Right ventricle myocardium inferior (tissue), 1 donor: ENCODE results near the gene DGKB. TPM values are rescaled to one million over a fixed set of nuclear protein-coding genes. Genes with fewer than 3 reads are reported as not detected.
"Not testable (repeated sequence)": the region's sequence is repeated elsewhere in the genome, so short reads cannot be mapped to it uniquely, and the experiment has no call there.

ENCODE experiments used
- ATAC-seq: fragments of 200-7000 bp; cut with Tn5 transposase; one replicate; pipeline ENCODE4 v1.9.1; 2020; ENCODE audit warnings: mild to moderate bottlenecking, moderate library complexity
- DNase-seq: peaks from one replicate; pipeline ENCODE4 v3.0.0; 2021; ENCODE audit errors: missing footprints
- intact Hi-C: fragments of 100-400 bp; cut with DNase I; formaldehyde crosslinking; loops from one replicate; pipeline ENCODE4 v1.11.0; 2022
- total RNA-seq: library from RNA; stranded (reverse); fragmentation: NEBNext Ultra II Directional; extraction: Animal tissue kit (Norgen Biotek cat#: 25700); gene quantifications from one replicate; pipeline ENCODE4 v1.2.1, GENCODE V29; 2021
- donor health status: DM: no; HTN: yes; CAD: no; lungs with severe emphysema.

Gene DGKB
- total RNA-seq, 1 donor from 2014 or later: 0.38 TPM

- intact Hi-C loops: no loop called here
- ATAC-seq: no peak
- DNase-seq: no peak
Observed at GRCh38 chr7:14570750-14571607, 331.6 kb downstream of the DGKB start.

DNA sequence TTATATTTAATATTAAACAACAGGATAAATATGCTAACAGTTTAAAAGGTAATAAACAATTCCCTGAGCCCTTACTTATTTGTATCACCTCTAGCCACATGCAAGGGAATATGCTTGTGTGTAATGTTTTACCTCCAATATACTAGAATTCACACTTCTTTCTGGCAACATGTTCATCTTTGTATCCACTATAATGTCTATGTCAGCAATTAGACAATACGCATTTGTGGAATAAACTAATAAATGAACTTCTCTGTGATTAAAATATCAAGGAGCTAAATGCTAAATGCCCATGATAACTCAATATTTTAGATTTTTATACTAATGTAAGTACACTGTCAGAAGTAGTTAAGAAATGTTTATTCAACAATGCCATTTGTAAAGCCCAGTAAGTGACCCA, 350.5 kb downstream of the DGKB start:
- intact Hi-C loops: no loop called here
- DNase-seq (no peak), ATAC-seq (no peak)

GRCh38 chr7:14551310-14551709, 351.2 kb downstream of the DGKB start:
- intact Hi-C loops: no loop called here
- DNase-seq (no peak), ATAC-seq (no peak)

GRCh38 chr7:14542624-14543023, 359.9 kb downstream of the DGKB start:
- ATAC-seq (no peak), DNase-seq (no peak)
- intact Hi-C loops: no loop called here

DNA sequence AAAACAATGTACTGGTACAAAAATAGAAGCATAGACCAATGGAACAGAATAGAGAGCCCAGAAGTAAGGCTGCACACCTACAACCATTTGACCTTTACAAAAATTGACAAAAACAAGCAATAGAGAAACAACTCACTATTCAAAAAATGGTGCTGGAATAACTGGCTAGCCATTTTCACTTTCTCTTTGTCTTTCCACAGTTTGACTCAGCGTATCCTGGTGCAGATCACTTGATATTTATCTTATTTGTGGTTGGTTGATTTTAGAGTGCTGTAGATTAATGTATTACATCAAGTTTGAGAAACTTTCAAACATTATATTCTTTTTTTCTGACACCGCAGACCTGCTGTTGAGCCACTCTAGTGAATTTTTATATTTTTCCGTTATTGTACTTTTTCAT, 381.4 kb downstream of the DGKB start:
- intact Hi-C loops: no loop called here

DNA sequence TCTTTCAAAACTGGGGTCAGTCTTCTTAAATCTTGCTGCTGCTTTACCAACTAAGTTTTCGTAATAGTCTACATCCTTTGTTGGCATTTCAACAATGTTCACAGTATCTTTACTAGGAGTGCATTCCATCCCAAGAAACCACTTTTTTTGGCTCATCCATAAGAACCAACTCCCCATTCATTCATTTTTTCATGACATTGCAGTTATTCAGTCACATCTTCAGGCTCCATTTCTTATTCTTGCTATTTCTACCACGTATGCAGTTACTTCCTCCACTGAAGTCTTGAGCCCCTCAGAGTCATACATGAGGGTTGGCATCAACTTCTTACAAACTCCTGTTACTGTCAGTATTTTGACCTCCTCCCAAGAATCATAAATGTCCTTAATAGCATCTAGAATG, 392.3 kb downstream of the DGKB start:
- DNase-seq (no peak), ATAC-seq (no peak)

More for the DNA sequence above, 381.4 kb downstream of the DGKB start:
- DNase-seq: no peak
- ATAC-seq: no peak

DNA sequence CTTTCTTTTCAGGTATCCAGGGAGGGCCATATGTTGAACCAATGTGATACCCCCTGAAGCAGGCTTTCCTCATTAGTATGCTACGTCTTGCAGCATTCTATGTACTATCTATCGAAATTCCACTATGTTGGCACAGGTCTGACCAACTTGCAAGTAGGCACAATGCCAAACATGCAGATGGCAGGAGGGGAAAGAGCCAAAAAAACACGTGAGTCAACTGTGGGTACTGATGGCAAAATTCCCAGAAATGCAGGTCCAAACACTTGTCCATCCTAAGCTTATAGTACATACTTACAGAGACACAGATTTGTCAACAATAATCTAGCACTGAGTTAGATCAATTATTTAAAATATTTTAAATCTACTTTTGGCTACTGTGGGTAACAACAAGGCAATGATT, 394.9 kb downstream of the DGKB start:
- no peak for ATAC-seq
- intact Hi-C loops: no loop called here
- no peak for DNase-seq

More for the DNA sequence above, 392.3 kb downstream of the DGKB start:
- intact Hi-C loops: no loop called here

DNA sequence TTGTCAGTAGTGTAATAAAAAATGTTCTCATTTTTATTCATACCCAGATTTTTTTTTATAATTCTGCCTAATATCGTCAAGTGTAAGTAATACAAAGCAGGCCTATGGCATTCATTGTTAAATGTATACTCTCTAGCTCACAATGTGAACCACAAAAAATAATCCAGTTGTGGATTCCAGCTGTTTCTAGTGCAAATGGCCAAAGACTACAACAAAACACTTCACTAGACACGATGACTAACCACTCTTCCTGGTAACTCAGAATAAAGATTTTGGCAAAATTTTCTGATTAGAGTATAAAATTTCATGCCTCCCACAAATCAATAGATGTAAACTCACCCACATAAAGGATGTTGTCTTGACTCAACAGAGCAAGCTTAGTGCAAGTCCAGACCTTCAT, 396.6 kb downstream of the DGKB start:
- DNase-seq: no peak
- no peak for ATAC-seq
- intact Hi-C loops: no loop called here

GRCh38 chr7:14504134-14504533, 398.4 kb downstream of the DGKB start:
- intact Hi-C loops: no loop called here
- ATAC-seq: no peak
- no peak for DNase-seq

DNA sequence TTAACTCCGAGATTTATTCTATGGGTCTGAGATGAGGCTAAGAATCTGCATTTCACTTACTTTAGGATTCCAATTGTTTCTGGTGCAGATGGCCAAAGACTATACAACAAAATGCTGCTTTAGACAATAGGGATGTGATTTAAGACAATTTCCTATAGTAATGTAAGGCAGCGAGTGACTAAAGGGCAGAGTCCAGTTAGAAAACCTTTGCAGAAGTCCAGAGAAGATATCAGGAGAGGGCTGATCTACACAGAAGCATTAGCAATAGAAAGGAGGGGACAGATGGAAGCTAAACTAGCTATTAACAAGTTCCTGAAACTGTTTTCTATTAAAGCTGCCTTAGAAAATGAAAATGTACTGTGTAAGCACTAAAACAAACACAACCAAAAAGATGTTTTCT, 398.9 kb downstream of the DGKB start:
- ATAC-seq: no peak
- intact Hi-C loops: no loop called here
- DNase-seq: no peak

DNA sequence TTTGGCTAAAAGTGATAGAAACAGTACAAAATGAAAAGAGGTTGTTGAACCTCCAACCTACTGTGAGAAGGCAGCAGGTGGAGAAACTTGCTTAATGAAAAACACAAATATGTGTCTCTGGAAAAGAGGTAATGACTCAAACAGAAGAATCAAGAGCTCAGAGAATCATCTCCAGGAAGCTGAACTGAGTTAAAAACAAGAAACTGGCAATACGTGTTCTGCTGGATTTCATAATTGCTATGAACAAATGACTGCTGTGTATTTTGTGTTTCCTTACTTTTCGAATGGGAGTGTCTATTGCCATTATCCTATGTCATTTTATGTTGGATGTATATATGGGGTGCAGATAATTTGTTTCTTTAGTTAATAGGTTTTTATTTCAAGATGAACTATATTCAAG, 401.1 kb downstream of the DGKB start:
- no peak for DNase-seq
- no peak for ATAC-seq
- intact Hi-C loops: no loop called here

DNA sequence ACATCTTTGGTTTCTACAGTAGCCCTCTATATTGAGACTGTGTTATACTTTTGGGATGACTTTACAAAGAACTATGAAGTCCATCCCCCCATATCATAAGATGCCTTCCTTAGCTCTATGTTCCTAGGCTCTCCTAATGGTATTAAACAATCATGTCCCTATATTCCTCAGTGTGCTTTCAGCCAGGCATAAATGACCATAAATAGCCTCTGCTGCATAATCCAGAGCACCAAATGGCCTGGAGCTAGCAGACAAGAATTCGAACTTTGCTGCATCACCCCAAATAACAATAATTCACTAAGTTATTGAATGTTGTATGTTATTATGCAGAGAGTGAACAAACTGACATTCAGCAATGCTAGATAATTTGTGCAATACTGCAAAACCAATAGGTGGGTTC, 405.2 kb downstream of the DGKB start:
- intact Hi-C loops: no loop called here
- DNase-seq (no peak), ATAC-seq (no peak)

- ATAC-seq (no peak), DNase-seq (no peak)
- intact Hi-C loops: no loop called here
Observed at GRCh38 chr7:14495633-14496032, 406.9 kb downstream of the DGKB start.

DNA sequence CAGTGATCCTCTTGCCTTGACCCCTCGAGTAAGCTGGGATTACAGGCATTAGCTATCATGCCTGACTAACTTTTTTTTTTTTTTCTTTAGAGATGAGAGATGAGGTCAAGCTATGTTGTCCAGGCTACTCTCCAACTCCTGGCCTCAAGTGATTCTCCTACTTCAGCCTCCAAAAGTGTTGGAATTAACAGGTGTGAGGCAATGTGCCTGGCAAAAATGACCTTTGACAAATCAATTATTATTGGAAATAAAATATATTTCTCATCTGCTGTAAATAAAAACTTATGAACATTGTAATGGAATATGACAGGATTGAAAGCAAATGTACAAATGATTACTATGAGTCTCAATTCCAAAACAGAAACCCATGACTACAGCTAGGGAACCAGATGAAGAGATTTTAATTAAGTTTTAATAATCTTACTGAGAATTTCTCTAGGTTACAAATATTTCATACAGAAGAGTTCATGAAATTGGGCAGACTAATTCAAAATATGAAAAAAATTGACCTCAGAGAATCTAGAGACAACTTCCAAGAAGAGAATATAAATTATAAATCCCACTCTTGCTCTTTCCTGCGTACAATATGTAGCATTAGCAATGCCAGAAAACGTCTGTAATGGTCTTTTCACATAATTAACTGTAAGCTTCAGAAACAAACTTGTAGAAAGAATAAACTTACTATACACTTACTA, 414.7 kb downstream of the DGKB start:
- intact Hi-C loops: no loop called here
- DNase-seq (no peak), ATAC-seq (no peak)

DNA sequence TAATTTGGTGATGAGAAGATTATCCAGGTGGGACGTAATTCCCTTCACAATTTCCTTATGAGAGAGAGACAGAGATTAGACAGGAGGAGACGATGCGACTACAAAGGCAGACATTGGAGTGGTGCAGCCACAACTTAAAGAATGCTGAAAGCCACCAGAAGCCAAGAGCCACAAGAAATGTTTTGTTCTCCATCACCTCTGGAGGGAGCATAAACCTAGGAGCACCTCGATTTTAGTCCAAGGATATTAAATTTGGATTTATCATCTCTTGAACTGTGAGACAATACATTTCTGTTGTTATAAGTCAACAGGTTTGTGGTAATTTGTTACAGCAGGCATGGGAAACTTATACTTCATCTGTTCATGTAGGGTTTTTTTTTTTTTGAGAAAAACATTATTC, 418.9 kb downstream of the DGKB start:
- DNase-seq (no peak), ATAC-seq (no peak)
- intact Hi-C loops: no loop called here

GRCh38 chr7:14480281-14480680, 422.3 kb downstream of the DGKB start:
- intact Hi-C loops: no loop called here
- ATAC-seq (no peak), DNase-seq (no peak)

- ATAC-seq (no peak), DNase-seq (no peak)
- intact Hi-C loops: no loop called here
Observed at GRCh38 chr7:14478834-14479510, 423.6 kb downstream of the DGKB start.

DNA sequence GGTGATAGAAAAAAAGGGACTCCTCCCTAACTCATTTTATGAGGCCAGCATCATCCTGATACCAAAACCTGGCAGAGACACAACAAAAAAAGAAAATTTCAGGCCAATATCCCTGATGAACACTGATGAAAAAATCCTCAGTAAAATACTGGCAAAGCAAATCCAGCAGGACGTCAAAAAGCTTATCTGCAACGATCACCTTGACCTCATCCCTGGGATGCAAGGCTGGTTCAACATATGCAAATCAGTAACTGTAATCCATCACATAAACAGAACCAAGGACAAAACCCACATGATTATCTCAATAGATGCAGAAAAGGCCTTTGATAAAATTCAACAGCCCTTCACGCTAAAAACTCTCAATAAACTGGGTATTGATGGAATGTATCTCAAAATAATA, 440.8 kb downstream of the DGKB start:
- ATAC-seq, DNase-seq: not testable (repeated sequence)

GRCh38 chr7:14458846-14459245, 443.7 kb downstream of the DGKB start:
- ATAC-seq, DNase-seq: not testable (repeated sequence)
- intact Hi-C loops: loop anchor here (5.0 to 10.0 kb wide), 4 partner anchors 62 to 1177 kb away; no protein-coding TSS in a partner anchor

More for the DNA sequence above, 440.8 kb downstream of the DGKB start:
- intact Hi-C loops: not testable (repeated sequence)
